Colonic mucosa (tissue), 4 donors: Measurements from ENCODE around the gene NKD2. TPM values are rescaled to one million over a fixed set of nuclear protein-coding genes. Genes with fewer than 3 reads are reported as not detected.

Source experiments
- DNase-seq: peaks from one replicate; pipeline ENCODE4 v3.0.0-alpha.2; 2020
- H3K27ac ChIP-seq: fragments of 200-600 bp; one replicate; pipeline ENCODE4 v1.8.0; 2021
- H3K27me3 ChIP-seq: fragments of 200-600 bp; one replicate; pipeline ENCODE4 v1.8.0; 2021
- H3K36me3 ChIP-seq: fragments of 200-600 bp; one replicate; pipeline ENCODE4 v1.8.0; 2021
- H3K4me1 ChIP-seq: fragments of 200-600 bp; one replicate; pipeline ENCODE4 v1.8.0; 2021; ENCODE audit warnings: mild to moderate bottlenecking
- H3K4me3 ChIP-seq: fragments of 200-600 bp; one replicate; pipeline ENCODE4 v1.8.0; 2021
- H3K9ac ChIP-seq, 2 donors: one replicate each; pipeline ENCODE4 v1.7.0; 2013; ENCODE audit warnings: control low read depth in 2 of 2, low read depth in 2 of 2, low read length in 2 of 2
- H3K9me3 ChIP-seq: fragments of 200-600 bp; one replicate; pipeline ENCODE4 v1.8.0; 2021
- CTCF ChIP-seq: fragments of 200-600 bp; IDR thresholded peaks from one replicate; pipeline ENCODE4 v1.8.0; 2022; ENCODE audit warnings: antibody characterized with exemption, mild to moderate bottlenecking
- intact Hi-C: fragments of 100-400 bp; cut with DNase I; formaldehyde crosslinking; loops from one replicate; pipeline ENCODE4 v1.14.1; 2022
- total RNA-seq, 2 donors: library from RNA; stranded (reverse); fragmentation: NEBNext Ultra II Directional in 1 of 2; extraction: Animal tissue kit (Norgen Biotek cat#: 25700) in 1 of 2; gene quantifications; one replicate each; pipeline ENCODE4 v1.2.1, GENCODE V29; 2021
- donor health status: healthy.
- donor health status: DM: no; HTN: no; CAD: no.
- donor health status: DM: no; HTN: no; CAD: no.

NKD2 gene
- total RNA-seq, 2 donors from 2014 or later = 0.94 to 1.9 TPM

- no peak for TF ChIP-seq CTCF
- no peak overlapping the region for H3K9ac ChIP-seq
- H3K36me3 ChIP-seq = no peaks in the 10 kb centered on the region
- no peak for DNase-seq
- no peaks in the 10 kb centered on the region for H3K27me3 ChIP-seq
- no peak overlapping the region for H3K27ac ChIP-seq
- H3K9me3 ChIP-seq = no peaks in the 10 kb centered on the region
- H3K4me3 ChIP-seq = no peak overlapping the region
- intact Hi-C loops = no loop called here
- H3K4me1 ChIP-seq = no peaks in the 10 kb centered on the region
These were observed 57.5 kb downstream of the NKD2 start for GRCh38 chr5:1065891-1066650.

- no peaks in the 10 kb centered on the region for H3K36me3 ChIP-seq
- DNase-seq = no peak
These were observed 58.1 kb downstream of the NKD2 start for GRCh38 chr5:1066676-1067075.

GRCh38 chr5:1067141-1068121 lies 58.8 kb downstream of the NKD2 start:
- Histone ChIP-seq H3K9ac (no peak overlapping the region), H3K36me3 (no peaks in the 10 kb centered on the region), H3K4me1 (no peaks in the 10 kb centered on the region), H3K27me3 (no peaks in the 10 kb centered on the region), H3K9me3 (no peaks in the 10 kb centered on the region), H3K4me3 (no peak overlapping the region), H3K27ac (no peak overlapping the region)
- no peak for DNase-seq
- intact Hi-C loops = no loop called here
- no peak for TF ChIP-seq CTCF

More at GRCh38 chr5:1066676-1067075, 58.1 kb downstream of the NKD2 start:
- no peaks in the 10 kb centered on the region for H3K27me3 ChIP-seq
- TF ChIP-seq CTCF = no peak
- no peaks in the 10 kb centered on the region for H3K4me1 ChIP-seq
- H3K27ac ChIP-seq = no peak overlapping the region
- intact Hi-C loops = no loop called here
- H3K4me3 ChIP-seq = no peak overlapping the region
- no peaks in the 10 kb centered on the region for H3K9me3 ChIP-seq
- H3K9ac ChIP-seq = no peak overlapping the region

GRCh38 chr5:1068204-1068894 lies 59.7 kb downstream of the NKD2 start:
- Histone ChIP-seq H3K27ac (no peak overlapping the region), H3K4me1 (no peaks in the 10 kb centered on the region), H3K4me3 (no peak overlapping the region), H3K27me3 (no peaks in the 10 kb centered on the region), H3K9me3 (no peaks in the 10 kb centered on the region), H3K9ac (no peak overlapping the region), H3K36me3 (no peaks in the 10 kb centered on the region)
- intact Hi-C loops = no loop called here
- no peak for TF ChIP-seq CTCF
- no peak for DNase-seq
